K562 (cell line): ENCODE data around the gene BLM. TPM values are rescaled to one million over a fixed set of nuclear protein-coding genes. Genes with fewer than 3 reads are reported as not detected.

Experiments used
- ATAC-seq: fragments of 200-7000 bp; cut with Tn5 transposase; 3 replicates; pipeline ENCODE4 v1.9.1; 2020; ENCODE audit warnings: moderate library complexity
- BruUV-seq: library from RNA; stranded (reverse); fragments of 400-500 nt; replicated peaks from 2 replicates; lab custom pipeline; 2021; lab: Mats Ljungman, UMichigan
- CTCF ChIA-PET: fragments of 300-600 bp; formaldehyde crosslinking; extraction: SDS; loops from one replicate; lab custom pipeline; 2021; ENCODE audit warnings: low intra/inter-chr PET ratio; lab: Yijun Ruan, JAX
- POLR2A ChIA-PET: fragments of 300-600, 350-650 bp; sonication (Branson Sonifier 250); formaldehyde crosslinking; extraction: SDS; loops from one replicate; lab custom pipeline; 2021; ENCODE audit warnings: antibody characterized with exemption, inconsistent platforms; lab: Yijun Ruan, JAX
- DNase-seq, 4 experiments: peaks; one replicate each; pipeline versions ENCODE4 v3.0.0 to v3.0.0-alpha.2; 2011 to 2018; ENCODE audit warnings: low spot score in 3 of 4, mixed read lengths in 3 of 4; ENCODE audit errors: extremely low read depth in 1 of 4
- FAIRE-seq: peaks from 2 replicates; lab custom pipeline; 2011; peaks lifted over from hg19 to GRCh38; lab: Jason Lieb, UNC
- H2AFZ ChIP-seq: 2 replicates; pipeline ENCODE4 v1.6.0; 2011; ENCODE audit warnings: low read depth, low read length, control low read depth, inconsistent platforms
- H3K27ac ChIP-seq: fragments of 200-600 bp; 3 replicates; pipeline ENCODE4 v1.8.0; 2011; ENCODE audit warnings: low read depth, mild to moderate bottlenecking, control low read depth, inconsistent platforms, low read length, moderate library complexity, mixed read lengths; ENCODE audit errors: extremely low read depth
- H3K27me3 ChIP-seq, 2 experiments: fragments of 300-600 bp in 1 of 2; 2 replicates in 1 of 2; 3 replicates in 1 of 2; pipeline versions ENCODE4 v1.6.0 to v1.8.0; 2011; ENCODE audit warnings: inconsistent platforms in 2 of 2, low read length in 2 of 2, mild to moderate bottlenecking in 1 of 2, mixed read lengths in 1 of 2, moderate library complexity in 1 of 2; ENCODE audit not compliant: control insufficient read depth in 2 of 2, insufficient read depth in 2 of 2
- H3K36me3 ChIP-seq: fragments of 300-600 bp; 3 replicates; pipeline ENCODE4 v1.8.0; 2011; ENCODE audit warnings: mild to moderate bottlenecking, low read length, inconsistent platforms; ENCODE audit not compliant: control insufficient read depth, insufficient read depth
- H3K4me1 ChIP-seq, 2 experiments: fragments of 200-600 bp in 1 of 2; replicated peaks in 1 of 2; 2 replicates in 1 of 2; 3 replicates in 1 of 2; pipeline versions ENCODE4 v1.5.1 to v1.8.0; 2011; ENCODE audit warnings: inconsistent platforms in 2 of 2, low read length in 2 of 2, mild to moderate bottlenecking in 1 of 2, mixed read lengths in 1 of 2, moderate library complexity in 1 of 2; ENCODE audit not compliant: control insufficient read depth in 2 of 2, insufficient read depth in 2 of 2
- H3K4me2 ChIP-seq: 2 replicates; pipeline ENCODE4 v1.6.1; 2011; ENCODE audit warnings: low read length, control low read depth, inconsistent platforms, mixed read lengths; ENCODE audit not compliant: insufficient read depth
- H3K4me3 ChIP-seq: fragments of 200-600 bp; sonication (generic), shearing (Covaris generic); 2 replicates; pipeline ENCODE4 v1.5.1; 2016; ENCODE audit warnings: control low read depth, inconsistent platforms
- H3K79me2 ChIP-seq: fragments of 200-600 bp; 3 replicates; pipeline ENCODE4 v1.8.0; 2011; ENCODE audit warnings: low read length, inconsistent platforms; ENCODE audit not compliant: control insufficient read depth, insufficient read depth
- H3K9ac ChIP-seq, 2 experiments: 2 replicates each; pipeline versions ENCODE4 v1.6.0 to v1.6.1; 2011; ENCODE audit warnings: low read depth in 2 of 2, low read length in 2 of 2, control low read depth in 1 of 2, inconsistent platforms in 1 of 2, mild to moderate bottlenecking in 1 of 2, mixed read lengths in 1 of 2; ENCODE audit not compliant: insufficient read depth in 1 of 2
- H3K9me1 ChIP-seq: one replicate; pipeline ENCODE4 v1.6.0; 2011; ENCODE audit warnings: inconsistent platforms, mild to moderate bottlenecking, low read length, moderate library complexity; ENCODE audit not compliant: control insufficient read depth, insufficient read depth
- H3K9me3 ChIP-seq: replicated peaks from 2 replicates; pipeline ENCODE4 v1.5.1; 2011; ENCODE audit warnings: low read depth, low read length, inconsistent platforms; ENCODE audit not compliant: control insufficient read depth, insufficient read depth
- H4K20me1 ChIP-seq: replicated peaks from 2 replicates; pipeline ENCODE4 v1.6.1; 2011; ENCODE audit warnings: low read length, inconsistent platforms, mixed read lengths; ENCODE audit not compliant: control insufficient read depth, insufficient read depth
- CREB3 ChIP-seq: fragments of 450-650 bp; conservative IDR thresholded peaks from 2 replicates; pipeline ENCODE4 v1.6.1; 2016; ENCODE audit warnings: missing genetic modification characterization, low read depth, mild to moderate bottlenecking, missing compliant biosample characterization, moderate library complexity
- EHMT2 ChIP-seq: fragments of 450-650 bp; IDR thresholded peaks from 2 replicates; pipeline ENCODE4 v1.6.1; 2018; ENCODE audit warnings: antibody characterized with exemption
- FOSL1 ChIP-seq: fragments of 200-800 bp; sonication (Bioruptor generic); conservative IDR thresholded peaks from 2 replicates; pipeline ENCODE4 v1.6.1; 2016; ENCODE audit warnings: missing genetic modification characterization, missing compliant biosample characterization
- MLX ChIP-seq, 2 experiments: fragments of 450-650 bp in 1 of 2; sonication (generic) in 1 of 2; formaldehyde crosslinking; conservative IDR thresholded peaks; 2 replicates each; pipeline versions ENCODE4 v1.4.0 to v1.8.1; 2020 to 2022; ENCODE audit warnings: mild to moderate bottlenecking in 1 of 2, missing genetic modification reagents in 1 of 2
- NFRKB ChIP-seq: fragments of 450-650 bp; IDR thresholded peaks from 2 replicates; pipeline ENCODE4 v1.6.1; 2016; ENCODE audit warnings: low read depth
- NR3C1 ChIP-seq: sonication (generic); formaldehyde crosslinking; IDR thresholded peaks from 2 replicates; pipeline ENCODE4 v1.8.1; 2022; ENCODE audit warnings: missing genetic modification reagents
- PML ChIP-seq: IDR thresholded peaks from 2 replicates; pipeline ENCODE4 v1.6.1; 2012; ENCODE audit warnings: low read length, inconsistent platforms
- RFX5 ChIP-seq: IDR thresholded peaks from 2 replicates; pipeline ENCODE4 v1.6.1; 2011; ENCODE audit warnings: low read depth, mild to moderate bottlenecking, improper control_type of control experiment, low read length
- STAT5B ChIP-seq: fragments of 250-450 bp; sonication (Bioruptor Pico); IDR thresholded peaks from 2 replicates; pipeline ENCODE4 v1.8.0; 2021; ENCODE audit warnings: mild to moderate bottlenecking, inconsistent platforms
- TBP ChIP-seq: optimal IDR thresholded peaks from 2 replicates; pipeline ENCODE3; 2011; ENCODE audit warnings: low read depth, low read length, improper control_type of control experiment
- TEAD2 ChIP-seq: fragments of 450-650 bp; IDR thresholded peaks from 2 replicates; pipeline ENCODE4 v1.6.1; 2016; ENCODE audit warnings: missing genetic modification characterization, control low read depth, missing compliant biosample characterization
- TOE1 ChIP-seq, 2 experiments: fragments of 450-650 bp in 1 of 2; sonication (generic) in 1 of 2; formaldehyde crosslinking in 1 of 2; IDR thresholded peaks; 2 replicates each; pipeline versions ENCODE4 v1.7.1 to v1.8.0; 2016 to 2022; ENCODE audit warnings: borderline replicate concordance in 2 of 2, mild to moderate bottlenecking in 2 of 2, antibody characterized with exemption in 1 of 2, inconsistent platforms in 1 of 2, low read depth in 1 of 2, missing genetic modification reagents in 1 of 2, moderate library complexity in 1 of 2
- TRIM24 ChIP-seq, 2 experiments: fragments of 450-650 bp; IDR thresholded peaks; 2 replicates each; pipeline ENCODE4 v1.6.1; 2016
- TRIM28 ChIP-seq: fragments of 450-650 bp; IDR thresholded peaks from 2 replicates; pipeline ENCODE4 v1.6.1; 2017
- ZEB2 ChIP-seq: fragments of 450-650 bp; IDR thresholded peaks from 2 replicates; pipeline ENCODE4 v1.6.1; 2016
- ZNF280A ChIP-seq: fragments of 450-650 bp; IDR thresholded peaks from 2 replicates; pipeline ENCODE4 v1.6.1; 2018; ENCODE audit warnings: mild to moderate bottlenecking, low read depth; ENCODE audit not compliant: partially characterized antibody
- ZNF445 ChIP-seq: fragments of 250-450 bp; sonication (Bioruptor Pico); IDR thresholded peaks from 2 replicates; pipeline ENCODE4 v1.4.0; 2020; ENCODE audit warnings: low read depth, mild to moderate bottlenecking, moderate library complexity
- ZNF699 ChIP-seq: fragments of 250-450 bp; sonication (Bioruptor Pico); IDR thresholded peaks from 2 replicates; pipeline ENCODE4 v1.8.0; 2021; ENCODE audit warnings: mild to moderate bottlenecking, moderate library complexity; ENCODE audit not compliant: insufficient replicate concordance
- WGBS: fragments of 100-300 bp; shearing (Covaris generic); methylation state at CpG from one replicate; pipeline ENCODE4 v1.1.6; 2016; ENCODE audit warnings: low coverage, mixed read lengths; ENCODE audit not compliant: insufficient coverage; ENCODE audit errors: missing lambda C conversion rate; 5-methylcytosine and 5-hydroxymethylcytosine counted together
- in situ Hi-C: fragments of 300-500 bp; cut with MboI; formaldehyde crosslinking; loops from 4 replicates; pipeline ENCODE4 v1.15.0; 2018; ENCODE audit warnings: inconsistent platforms, mixed read lengths
- intact Hi-C: fragments of 100-400 bp; cut with micrococcal nuclease; formaldehyde crosslinking; loops from 2 replicates; pipeline ENCODE4 v1.14.2; 2022
- polyA plus RNA-seq, 8 experiments: library from polyadenylated mRNA; depleted of rRNA in 4 of 8; stranded (reverse) in 5 of 8; unstranded in 3 of 8; fragments of >200 nt; fragmentation: Nextera tagmentation in 2 of 8; fragmentation: Illumina TruSeq in 1 of 8; extraction: Ambion mirVana in 2 of 8; extraction: Trizol in 1 of 8; gene quantifications; 2 replicates each; pipeline versions ENCODE4 v1.2.1 to v1.2.3, GENCODE V29; 2011 to 2014; ENCODE audit warnings: inconsistent platforms in 1 of 8, missing spikeins in 1 of 8
- total RNA-seq, 7 experiments: library from RNA; depleted of rRNA in 6 of 7; stranded (reverse); fragments of >200 nt in 6 of 7; fragmentation: Illumina TruSeq in 2 of 7; extraction: Trizol in 2 of 7; gene quantifications; 2 replicates each; pipeline versions ENCODE4 v1.2.1 to v1.2.3, GENCODE V29; 2011 to 2021; ENCODE audit warnings: low replicate concordance in 1 of 7

Gene BLM
- total and polyA plus RNA-seq, 9 of the 15 experiments (the other 6 are each of a cell fraction or from before 2014, with no cell fraction given): 21.0 to 56.0 (median 43.9) TPM

GRCh38 chr15:90703455-90703854, 13.7 kb upstream of the BLM start:
- no peaks in the 10 kb centered on the region for H3K79me2 ChIP-seq
- CTCF ChIA-PET: no interaction called here
- POLR2A ChIA-PET: no interaction called here
- no peak for ATAC-seq
- H3K4me3 ChIP-seq: no peak overlapping the region
- no TSS peak for BruUV-seq
- no peaks in the 10 kb centered on the region for H3K36me3 ChIP-seq
- no peak overlapping the region for H3K27ac ChIP-seq
- WGBS: 73% methylated on average over 4 of the region's 5 CpGs
- no peak for DNase-seq
- intact Hi-C loops: no loop called here
- H3K27me3 ChIP-seq: no peaks in the 10 kb centered on the region
- FAIRE-seq: no peak
- in situ Hi-C loops: no loop called here
- H3K9me1 ChIP-seq: no peaks in the 10 kb centered on the region
- no peaks in the 10 kb centered on the region for H4K20me1 ChIP-seq
- H3K9ac ChIP-seq: no peak overlapping the region
- H3K4me2 ChIP-seq: no peak overlapping the region
- H3K4me1 ChIP-seq: peaks cover 0 to 2% of the 10 kb centered on the region in 2 experiments; a peak in 1 of 5 replicates
- H3K9me3 ChIP-seq: peaks cover 6% of the 10 kb centered on the region
- H2AFZ ChIP-seq: no peak overlapping the region
- TF ChIP-seq PML (no peak), FOSL1 (tag) (no peak), ZNF280A (peak; percentile 61), TRIM24 (IDR thresholded peaks at IDR 0.05) (0 out of 4 replicates have a peak, but pooled peaks of 1 of the 2 experiments have one; percentile 43), MLX (CRISPR knock-in tag; conservative IDR thresholded peaks at IDR 0.05) (no peak), STAT5B (CRISPR knock-in tag) (no peak), TBP (no peak), TEAD2 (tag) (no peak), NR3C1 (CRISPR knock-in tag) (no peak), ZNF699 (CRISPR knock-in tag) (no peak), ZEB2 (0 out of 2 replicates have a peak, but pooled peaks have one; percentile 31), TOE1 (IDR thresholded peaks at IDR 0.05; ENCODE audit: borderline replicate concordance) (no peak), TOE1 (CRISPR knock-in tag; IDR thresholded peaks at IDR 0.05; ENCODE audit: borderline replicate concordance, low read depth) (no peak), RFX5 (no peak), EHMT2 (0 out of 2 replicates have a peak, but pooled peaks have one; percentile 21), ZNF445 (CRISPR knock-in tag) (0 out of 2 replicates have a peak, but pooled peaks have one; percentile 49), CREB3 (tag) (no peak), NFRKB (no peak), TRIM28 (peak; percentile 82; the same call in 1 of the 2 replicates)
